Measurements from ENCODE around the gene ABCA7.
A peak's percentile ranks its signal among the peaks of the same experiment; 100 is the strongest.
"Not testable (repeated sequence)": the region's sequence is repeated elsewhere in the genome, so short reads cannot be mapped to it uniquely, and the experiment has no call there.

Gene ABCA7

DNA sequence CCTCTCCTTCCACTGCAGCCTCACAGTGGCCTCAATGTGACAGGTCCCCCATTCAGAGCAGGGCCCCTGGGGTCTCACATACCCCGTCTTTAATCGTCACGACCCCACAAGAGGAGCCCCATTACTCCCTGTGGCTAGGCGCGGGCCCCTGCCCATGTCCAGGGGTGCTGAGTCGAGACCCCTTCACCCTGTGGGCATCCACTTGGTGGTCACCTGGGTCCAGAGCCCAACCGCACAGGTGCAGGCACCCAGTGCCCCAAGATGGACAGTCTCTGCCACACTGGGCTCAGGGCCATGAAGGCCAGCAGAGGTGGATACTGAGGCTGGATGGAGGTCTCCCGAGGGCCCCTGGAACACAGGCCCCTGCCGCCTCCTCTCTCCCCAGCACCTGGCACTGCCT is 22.0 kb upstream of the ABCA7 start:
- no peak overlapping the region for H3K4me3 ChIP-seq (ENCODE audit: low read length)
- H3K9me3 ChIP-seq (ENCODE audit: control insufficient read depth, insufficient read depth, low read length): no peaks in the 10 kb centered on the region
- H3K36me3 ChIP-seq (ENCODE audit: control insufficient read depth, insufficient read depth, low read length): peaks cover 13% of the 10 kb centered on the region; the same call in 1 of the 2 replicates
- H3K27me3 ChIP-seq (ENCODE audit: control insufficient read depth, insufficient read depth, low read length): no peaks in the 10 kb centered on the region
- no peak for DNase-seq (ENCODE audit: low read depth, low spot score)
- peaks cover 18% of the 10 kb centered on the region for H3K4me1 ChIP-seq (ENCODE audit: control insufficient read depth, insufficient read depth, low read length)
- WGBS (ENCODE audit: insufficient coverage, insufficient read length): no CpG with 5 or more reads among the region's 9 CpGs
- no peak overlapping the region for H3K27ac ChIP-seq (ENCODE audit: low read length)

DNA sequence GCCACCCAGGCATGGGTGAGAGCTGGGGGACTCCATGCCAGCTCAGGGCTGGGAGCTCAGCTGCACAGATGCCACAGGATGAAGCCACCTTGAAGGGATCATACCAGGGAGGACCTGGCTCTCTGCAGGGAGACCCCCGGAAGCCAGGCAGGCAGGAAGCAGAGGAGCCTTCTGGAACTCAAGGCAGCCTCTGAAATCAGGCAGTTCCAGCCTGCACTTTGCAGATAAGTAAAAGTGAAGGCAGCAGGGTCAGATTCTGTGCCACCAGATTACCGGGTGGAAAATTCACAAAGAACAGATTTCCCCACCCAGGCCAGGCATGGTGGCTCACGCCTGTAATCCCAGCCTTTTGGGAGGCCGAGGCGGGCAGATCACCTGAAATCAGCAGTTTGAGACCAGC is 21.5 kb upstream of the ABCA7 start:
- Histone ChIP-seq H3K4me3 (ENCODE audit: low read length) (no peak overlapping the region), H3K9me3 (ENCODE audit: control insufficient read depth, insufficient read depth, low read length) (no peaks in the 10 kb centered on the region), H3K27me3 (ENCODE audit: control insufficient read depth, insufficient read depth, low read length) (no peaks in the 10 kb centered on the region), H3K36me3 (ENCODE audit: control insufficient read depth, insufficient read depth, low read length) (peaks cover 8% of the 10 kb centered on the region; the same call in 1 of the 2 replicates), H3K4me1 (ENCODE audit: control insufficient read depth, insufficient read depth, low read length) (peaks cover 18% of the 10 kb centered on the region), H3K27ac (ENCODE audit: low read length) (no peak overlapping the region)
- DNase-seq (ENCODE audit: low read depth, low spot score): no peak
- WGBS (ENCODE audit: insufficient coverage, insufficient read length): no CpG with 5 or more reads among the region's 5 CpGs

- H3K9me3 ChIP-seq (ENCODE audit: control insufficient read depth, insufficient read depth, low read length): no peaks in the 10 kb centered on the region
- H3K27ac ChIP-seq (ENCODE audit: low read length): no peak overlapping the region
- H3K4me1 ChIP-seq (ENCODE audit: control insufficient read depth, insufficient read depth, low read length): peaks cover 18% of the 10 kb centered on the region
- H3K4me3 ChIP-seq (ENCODE audit: low read length): no peak overlapping the region
- H3K27me3 ChIP-seq (ENCODE audit: control insufficient read depth, insufficient read depth, low read length): no peaks in the 10 kb centered on the region
- DNase-seq (ENCODE audit: low read depth, low spot score): no peak
- WGBS (ENCODE audit: insufficient coverage, insufficient read length): no CpG with 5 or more reads among the region's 17 CpGs
- H3K36me3 ChIP-seq (ENCODE audit: control insufficient read depth, insufficient read depth, low read length): peaks cover 1% of the 10 kb centered on the region; the same call in 1 of the 2 replicates
Observed at GRCh38 chr19:1018932-1019615, 20.8 kb upstream of the ABCA7 start.

GRCh38 chr19:1019616-1019961 is 20.3 kb upstream of the ABCA7 start:
- Histone ChIP-seq H3K4me1 (ENCODE audit: control insufficient read depth, insufficient read depth, low read length) (peaks cover 18% of the 10 kb centered on the region), H3K27me3 (ENCODE audit: control insufficient read depth, insufficient read depth, low read length) (no peaks in the 10 kb centered on the region), H3K4me3 (ENCODE audit: low read length) (peak overlapping the region; percentile 94; the same call in 1 of the 2 replicates), H3K27ac (ENCODE audit: low read length) (no peak overlapping the region), H3K9me3 (ENCODE audit: control insufficient read depth, insufficient read depth, low read length) (no peaks in the 10 kb centered on the region), H3K36me3 (ENCODE audit: control insufficient read depth, insufficient read depth, low read length) (no peaks in the 10 kb centered on the region)
- DNase-seq (ENCODE audit: low read depth, low spot score): no peak
- WGBS (ENCODE audit: insufficient coverage, insufficient read length): no CpG with 5 or more reads among the region's 18 CpGs

DNA sequence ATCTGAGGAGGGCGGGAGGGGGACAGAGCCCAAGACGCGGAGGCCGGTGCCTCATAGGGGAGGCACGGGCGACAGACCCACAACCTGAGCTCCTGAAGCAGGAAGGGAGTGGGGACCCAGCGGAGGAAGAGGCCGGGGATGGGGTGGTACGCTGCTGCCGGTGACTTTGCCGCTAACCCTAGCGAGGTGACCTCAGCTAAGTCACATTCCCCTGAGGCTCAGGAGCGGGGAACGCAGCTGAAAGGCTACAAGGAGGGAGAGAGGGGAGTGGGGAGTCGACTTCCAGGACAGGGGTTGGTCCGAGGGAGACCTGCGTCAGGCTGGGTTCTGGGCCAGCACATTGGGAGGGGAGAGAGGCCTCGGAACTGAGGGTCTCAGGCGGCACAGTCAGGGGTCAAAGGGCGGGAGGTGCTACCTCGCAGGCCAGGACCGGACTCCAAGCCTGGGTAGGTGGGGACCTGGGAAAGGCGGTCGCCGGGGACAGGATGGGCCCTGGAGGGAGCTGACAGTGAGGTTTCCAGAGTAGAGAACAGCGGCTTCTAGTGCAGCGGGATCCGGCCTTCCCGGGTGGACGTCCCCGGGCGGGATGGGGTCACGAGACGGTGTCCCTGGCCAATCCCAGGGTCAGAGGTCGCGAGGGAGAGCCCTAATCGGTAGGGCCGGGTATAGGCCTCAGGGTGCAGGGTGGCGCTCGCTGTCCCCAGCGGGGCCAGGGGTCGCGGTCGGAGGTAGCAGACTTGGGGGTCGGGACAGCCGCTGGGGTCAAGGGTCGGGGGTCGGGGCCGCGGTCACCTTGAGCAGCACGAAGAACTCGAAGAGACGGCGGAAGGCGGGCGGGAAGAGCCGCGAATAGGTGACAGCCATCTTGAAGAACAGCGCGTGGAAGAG is 19.7 kb upstream of the ABCA7 start:
- Histone ChIP-seq H3K27ac (ENCODE audit: low read length) (no peak overlapping the region), H3K27me3 (ENCODE audit: control insufficient read depth, insufficient read depth, low read length) (no peaks in the 10 kb centered on the region), H3K4me3 (ENCODE audit: low read length) (peak overlapping the region; percentile 94), H3K36me3 (ENCODE audit: control insufficient read depth, insufficient read depth, low read length) (no peaks in the 10 kb centered on the region), H3K9me3 (ENCODE audit: control insufficient read depth, insufficient read depth, low read length) (no peaks in the 10 kb centered on the region), H3K4me1 (ENCODE audit: control insufficient read depth, insufficient read depth, low read length) (peaks cover 18% of the 10 kb centered on the region)
- WGBS (ENCODE audit: insufficient coverage, insufficient read length): no CpG with 5 or more reads among the region's 60 CpGs
- no peak for DNase-seq (ENCODE audit: low read depth, low spot score)

DNA sequence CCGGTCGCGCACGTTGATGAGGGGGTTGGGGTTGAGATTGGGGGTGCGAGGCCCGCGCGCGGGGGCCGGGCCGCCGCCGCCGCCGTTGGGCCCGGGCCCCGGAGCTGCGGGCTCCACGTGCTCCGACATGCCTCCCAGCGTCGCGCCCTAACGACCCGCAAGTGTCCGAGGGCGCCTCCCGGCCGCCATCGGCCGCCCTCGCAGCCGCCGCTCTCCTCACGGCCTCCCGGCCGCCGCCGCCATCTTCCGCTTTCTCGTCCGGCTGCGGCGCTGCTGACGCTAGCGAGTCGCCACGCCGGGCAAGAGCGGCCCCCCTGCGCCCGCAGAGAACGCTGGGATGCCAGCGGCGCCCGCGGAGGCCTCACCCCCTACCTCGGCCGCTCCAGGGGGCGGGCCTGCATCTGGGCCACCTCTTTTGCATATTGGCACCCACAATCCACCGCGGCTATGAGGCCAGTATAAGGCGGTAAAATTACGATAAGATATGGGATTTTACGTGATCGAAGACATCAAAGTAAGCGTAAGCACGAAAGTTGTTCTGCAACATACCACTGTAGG is 19.0 kb upstream of the ABCA7 start, which contains the start of gene TMEM259:
TSS of gene TMEM259 (minus strand) at position 256 of the 558 bp plus-strand sequence. CDS start at position 129, 127 bp downstream.
- H3K9me3 ChIP-seq (ENCODE audit: control insufficient read depth, insufficient read depth, low read length): no peaks in the 10 kb centered on the region
- H3K4me1 ChIP-seq (ENCODE audit: control insufficient read depth, insufficient read depth, low read length): peaks cover 18% of the 10 kb centered on the region
- no CpG with 5 or more reads among the region's 68 CpGs for WGBS (ENCODE audit: insufficient coverage, insufficient read length)
- no peak for DNase-seq (ENCODE audit: low read depth, low spot score)
- no peaks in the 10 kb centered on the region for H3K27me3 ChIP-seq (ENCODE audit: control insufficient read depth, insufficient read depth, low read length)
- no peaks in the 10 kb centered on the region for H3K36me3 ChIP-seq (ENCODE audit: control insufficient read depth, insufficient read depth, low read length)
- no peak within 1 kb of the TSS for H3K27ac ChIP-seq (ENCODE audit: low read length)
- H3K4me3 ChIP-seq (ENCODE audit: low read length): peak within 1 kb of the TSS; percentile 94

- H3K36me3 ChIP-seq (ENCODE audit: control insufficient read depth, insufficient read depth, low read length); H3K9me3 ChIP-seq (ENCODE audit: control insufficient read depth, insufficient read depth, low read length); DNase-seq (ENCODE audit: low read depth, low spot score); H3K4me3 ChIP-seq (ENCODE audit: low read length); H3K27ac ChIP-seq (ENCODE audit: low read length); H3K4me1 ChIP-seq (ENCODE audit: control insufficient read depth, insufficient read depth, low read length); H3K27me3 ChIP-seq (ENCODE audit: control insufficient read depth, insufficient read depth, low read length): not testable (repeated sequence)
- no CpG with 5 or more reads among the region's 5 CpGs for WGBS (ENCODE audit: insufficient coverage, insufficient read length)
Observed at GRCh38 chr19:1023883-1024188, 16.1 kb upstream of the ABCA7 start.

GRCh38 chr19:1025080-1025479 is 14.8 kb upstream of the ABCA7 start:
- H3K9me3 ChIP-seq (ENCODE audit: control insufficient read depth, insufficient read depth, low read length); H3K4me1 ChIP-seq (ENCODE audit: control insufficient read depth, insufficient read depth, low read length); H3K36me3 ChIP-seq (ENCODE audit: control insufficient read depth, insufficient read depth, low read length); H3K4me3 ChIP-seq (ENCODE audit: low read length); DNase-seq (ENCODE audit: low read depth, low spot score); H3K27ac ChIP-seq (ENCODE audit: low read length); H3K27me3 ChIP-seq (ENCODE audit: control insufficient read depth, insufficient read depth, low read length): not testable (repeated sequence)
- WGBS (ENCODE audit: insufficient coverage, insufficient read length): no CpG with 5 or more reads among the region's 6 CpGs

GRCh38 chr19:1025960-1026782 is 13.7 kb upstream of the ABCA7 start, which contains the start of gene CNN2:
Gene CNN2 (plus strand): TSS chr19:1026608. CDS start chr19:1026662, 54 bp downstream.
- Histone ChIP-seq H3K27me3 (ENCODE audit: control insufficient read depth, insufficient read depth, low read length) (no peaks in the 10 kb centered on the region), H3K27ac (ENCODE audit: low read length) (no peak within 1 kb of the TSS), H3K9me3 (ENCODE audit: control insufficient read depth, insufficient read depth, low read length) (no peaks in the 10 kb centered on the region), H3K4me3 (ENCODE audit: low read length) (peak within 1 kb of the TSS; percentile 86), H3K4me1 (ENCODE audit: control insufficient read depth, insufficient read depth, low read length) (0 out of 2 replicates have a peak, but pooled peaks cover 1% of the 10 kb centered on the region), H3K36me3 (ENCODE audit: control insufficient read depth, insufficient read depth, low read length) (no peaks in the 10 kb centered on the region; the same call in 1 of the 2 replicates)
- DNase-seq (ENCODE audit: low read depth, low spot score): no peak
- WGBS (ENCODE audit: insufficient coverage, insufficient read length): no CpG with 5 or more reads among the region's 63 CpGs
